Common myeloid progenitor, CD34-positive (primary cell): Measurements from ENCODE around the gene PLD2.
"Not testable (repeated sequence)": the region's sequence is repeated elsewhere in the genome, so short reads cannot be mapped to it uniquely, and the experiment has no call there.

Experiments
- CTCF ChIA-PET: fragments of 350-600 bp; sonication (Branson Sonifier 250); formaldehyde crosslinking; loops from one replicate; lab custom pipeline; 2021; ENCODE audit warnings: antibody characterized with exemption; lab: Charles Lee
- POLR2A ChIA-PET: fragments of 350-600 bp; sonication (Branson Sonifier 250); formaldehyde crosslinking; loops from one replicate; lab custom pipeline; 2021; ENCODE audit warnings: antibody characterized with exemption; lab: Charles Lee
- DNase-seq, 3 donors: peaks; one replicate each; pipeline versions ENCODE4 v3.0.0 to v3.0.0-alpha.2; 2013
- H3K27ac ChIP-seq, 2 experiments: 1 replicate in 1 of 2; 2 replicates in 1 of 2; pipeline ENCODE4 v1.7.0; 2013; ENCODE audit warnings: inconsistent platforms in 2 of 2, low read length in 2 of 2, mild to moderate bottlenecking in 2 of 2, low read depth in 1 of 2, moderate library complexity in 1 of 2; ENCODE audit not compliant: severe bottlenecking in 2 of 2, insufficient read depth in 1 of 2, poor library complexity in 1 of 2
- H3K27me3 ChIP-seq, 5 experiments: replicated peaks in 2 of 5; 1 replicate in 3 of 5; 2 replicates in 2 of 5; pipeline versions ENCODE4 v1.6.1 to v1.7.0; 2013; ENCODE audit warnings: low read length in 4 of 5, mild to moderate bottlenecking in 2 of 5, moderate library complexity in 2 of 5, inconsistent platforms in 1 of 5; ENCODE audit not compliant: insufficient read depth in 5 of 5, control insufficient read depth in 4 of 5
- H3K36me3 ChIP-seq, 4 experiments: 1 replicate in 2 of 4; 2 replicates in 2 of 4; pipeline versions ENCODE4 v1.6.1 to v1.7.0; 2013; ENCODE audit warnings: low read length in 3 of 4, control low read depth in 1 of 4, mild to moderate bottlenecking in 1 of 4; ENCODE audit not compliant: control insufficient read depth in 4 of 4, insufficient read depth in 4 of 4
- H3K4me1 ChIP-seq, 4 experiments: 1 replicate in 3 of 4; 2 replicates in 1 of 4; pipeline versions ENCODE4 v1.6.1 to v1.7.1; 2013; ENCODE audit warnings: low read length in 3 of 4, mild to moderate bottlenecking in 3 of 4, control low read depth in 1 of 4, inconsistent platforms in 1 of 4, moderate library complexity in 1 of 4; ENCODE audit not compliant: control insufficient read depth in 4 of 4, insufficient read depth in 4 of 4; ENCODE audit errors: control extremely low read depth in 1 of 4
- H3K4me3 ChIP-seq, 7 experiments: 1 replicate in 4 of 7; 2 replicates in 3 of 7; pipeline versions ENCODE4 v1.5.1 to v1.7.0; 2013; ENCODE audit warnings: mild to moderate bottlenecking in 7 of 7, low read length in 6 of 7, moderate library complexity in 6 of 7, inconsistent platforms in 2 of 7, low read depth in 2 of 7, control low read depth in 1 of 7; ENCODE audit not compliant: insufficient read depth in 4 of 7, control insufficient read depth in 1 of 7; ENCODE audit errors: extremely low read depth in 1 of 7
- H3K9me3 ChIP-seq, 5 experiments: 1 replicate in 4 of 5; 2 replicates in 1 of 5; pipeline versions ENCODE4 v1.6.1 to v1.7.1; 2013; ENCODE audit warnings: low read length in 4 of 5, mild to moderate bottlenecking in 2 of 5, inconsistent platforms in 1 of 5, low read depth in 1 of 5, moderate library complexity in 1 of 5; ENCODE audit not compliant: control insufficient read depth in 4 of 5, insufficient read depth in 2 of 5; ENCODE audit errors: control extremely low read depth in 1 of 5
- WGBS: methylation state at CpG from one replicate; pipeline ENCODE4 v1.1.5; 2013; ENCODE audit not compliant: insufficient coverage; 5-methylcytosine and 5-hydroxymethylcytosine counted together

Gene PLD2

GRCh38 chr17:4854111-4854681 lies 47.2 kb downstream of the PLD2 start:
- peaks cover 0 to 6% (median 2%) of the 10 kb centered on the region in 5 experiments for H3K27me3 ChIP-seq
- WGBS, result 98% methylated on average over 4 of the region's 5 CpGs
- POLR2A ChIA-PET, result no interaction called here
- DNase-seq, result no peak
- CTCF ChIA-PET, result no interaction called here
- no peak overlapping the region for H3K27ac ChIP-seq
- no peaks in the 10 kb centered on the region for H3K36me3 ChIP-seq
- H3K4me1 ChIP-seq, result peaks cover 0 to 23% (median 7%) of the 10 kb centered on the region in 4 experiments
- H3K4me3 ChIP-seq, result no peak overlapping the region
- no peaks in the 10 kb centered on the region for H3K9me3 ChIP-seq

GRCh38 chr17:4856271-4856936 lies 49.5 kb downstream of the PLD2 start:
- Histone ChIP-seq H3K27ac (no peak overlapping the region), H3K36me3 (peaks cover 0 to 11% (median 6%) of the 10 kb centered on the region in 4 experiments), H3K27me3 (no peaks in the 10 kb centered on the region), H3K4me3 (no peak overlapping the region), H3K9me3 (no peaks in the 10 kb centered on the region), H3K4me1 (peaks cover 0 to 16% (median 4%) of the 10 kb centered on the region in 4 experiments)
- ChIA-PET POLR2A (interaction anchor here (0.6 kb wide), 2 partner anchors 160 to 272 kb away, joined by 3 to 4 read pairs; partner anchors contain the start of gene SMTNL2), CTCF (no interaction called here)
- WGBS, result 97% methylated on average over 14 of the region's 17 CpGs
- DNase-seq, result no peak

DNA sequence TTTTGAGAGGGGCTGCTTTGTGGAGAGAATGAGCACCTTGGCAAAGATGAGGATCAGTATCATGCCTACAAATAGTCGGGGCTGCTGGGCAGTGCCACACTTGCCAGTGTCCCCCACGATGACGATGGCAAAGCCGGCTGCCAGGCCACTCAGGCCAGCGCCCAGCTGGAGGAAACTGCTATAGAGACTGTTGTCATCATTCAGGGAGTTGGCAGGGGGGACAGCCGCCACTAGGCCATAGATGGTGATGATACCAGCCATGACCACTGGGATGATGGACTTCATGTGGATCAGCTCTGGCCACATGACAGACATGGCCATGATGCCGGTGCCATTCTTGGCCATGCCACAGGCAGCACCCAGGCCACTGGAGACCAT lies 50.0 kb downstream of the PLD2 start:
- Histone ChIP-seq H3K27me3 (no peaks in the 10 kb centered on the region), H3K4me1 (peaks cover 0 to 13% (median 3%) of the 10 kb centered on the region in 4 experiments), H3K9me3 (no peaks in the 10 kb centered on the region), H3K36me3 (peaks cover 0 to 12% (median 6%) of the 10 kb centered on the region in 4 experiments), H3K27ac (no peak overlapping the region), H3K4me3 (no peak overlapping the region)
- no peak for DNase-seq
- ChIA-PET CTCF (interaction anchor here (1.6 kb wide), 1 partner anchor 10 kb away, joined by 13 read pairs; no protein-coding TSS in a partner anchor), POLR2A (no interaction called here)
- 100% methylated on average over 7 of the region's 7 CpGs for WGBS

DNA sequence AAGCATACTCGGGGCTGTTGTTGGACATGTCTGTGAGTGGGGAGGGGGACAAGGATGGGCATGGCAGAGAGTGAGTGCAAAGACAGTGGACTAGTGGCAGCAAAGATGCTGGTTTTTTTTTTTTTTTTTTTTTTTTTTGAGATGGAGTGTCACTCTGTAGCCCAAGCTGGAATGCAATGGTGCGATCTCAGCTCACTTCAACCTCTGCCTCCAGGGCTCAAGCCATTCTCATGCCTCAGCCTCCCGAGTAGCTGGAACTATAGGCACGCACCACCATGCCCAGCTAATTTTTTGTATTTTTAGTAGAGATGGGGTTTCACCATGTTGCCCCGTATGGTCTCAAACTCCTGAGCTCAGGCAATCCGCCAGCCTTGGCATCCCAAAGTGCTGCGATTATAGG lies 50.4 kb downstream of the PLD2 start:
- H3K4me3 ChIP-seq, H3K27me3 ChIP-seq, POLR2A ChIA-PET, H3K27ac ChIP-seq, H3K9me3 ChIP-seq, DNase-seq: not testable (repeated sequence)
- 97% methylated on average over 5 of the region's 7 CpGs for WGBS
- peaks cover 0 to 13% (median 3%) of the 10 kb centered on the region in 4 experiments for H3K4me1 ChIP-seq
- CTCF ChIA-PET, result interaction anchor here (1.2 to 1.9 kb wide), 3 partner anchors 10 to 24 kb away, joined by 5 to 13 read pairs (median 5); no protein-coding TSS in a partner anchor
- H3K36me3 ChIP-seq, result peaks cover 0 to 12% (median 6%) of the 10 kb centered on the region in 4 experiments

DNA sequence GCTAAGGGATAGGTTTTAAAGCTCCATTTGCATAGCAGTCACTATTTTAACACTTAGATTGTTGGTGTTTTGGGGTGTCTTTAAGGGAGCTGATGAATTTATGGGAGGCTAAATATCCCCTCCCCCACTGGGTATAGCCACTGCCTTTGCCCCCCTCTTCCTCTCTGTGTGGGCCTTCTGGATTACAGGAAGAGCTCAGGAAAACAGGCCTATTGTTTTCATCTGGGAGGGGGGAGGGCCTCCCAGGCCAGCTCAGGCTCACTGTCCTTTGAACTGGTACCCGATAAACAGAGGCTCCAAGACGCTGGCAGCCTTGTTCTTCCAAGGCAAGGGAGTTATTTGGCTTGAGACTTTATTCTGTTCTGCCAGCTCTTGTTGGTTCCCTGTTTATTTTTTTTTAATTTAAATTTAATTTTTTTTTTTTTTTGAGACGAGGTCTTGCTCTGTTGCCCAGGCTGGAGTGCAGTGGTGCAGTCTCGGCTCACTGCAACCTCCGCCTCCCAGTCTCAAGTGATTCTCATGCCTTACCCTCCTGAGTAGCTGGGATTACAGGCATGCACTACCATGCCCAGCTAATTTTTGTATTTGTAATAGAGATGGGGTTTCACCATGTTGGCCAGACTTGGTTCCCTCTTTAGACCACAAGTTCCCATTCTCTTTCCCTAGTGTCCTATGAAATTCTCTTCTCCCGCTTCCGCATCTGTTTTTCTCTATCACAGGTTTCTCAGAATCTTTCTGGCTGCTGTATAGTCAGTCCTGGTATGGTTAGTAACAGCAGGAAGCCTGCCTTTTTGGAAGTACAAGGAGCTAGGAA lies 51.3 kb downstream of the PLD2 start:
- Histone ChIP-seq H3K4me1 (peaks cover 0 to 13% (median 3%) of the 10 kb centered on the region in 4 experiments), H3K9me3 (no peaks in the 10 kb centered on the region), H3K4me3 (no peak overlapping the region), H3K27me3 (no peaks in the 10 kb centered on the region), H3K27ac (no peak overlapping the region), H3K36me3 (peaks cover 0 to 12% (median 6%) of the 10 kb centered on the region in 4 experiments)
- CTCF ChIA-PET, result interaction anchor here (1.2 to 1.9 kb wide), 4 partner anchors 10 to 23 kb away, joined by 3 to 13 read pairs (median 5); no protein-coding TSS in a partner anchor
- DNase-seq, result no peak
- POLR2A ChIA-PET, result no interaction called here
- 88% methylated on average over 6 of the region's 7 CpGs for WGBS

- Histone ChIP-seq H3K27me3 (no peaks in the 10 kb centered on the region), H3K4me1 (peaks cover 0 to 12% (median 3%) of the 10 kb centered on the region in 4 experiments), H3K9me3 (no peaks in the 10 kb centered on the region), H3K36me3 (peaks cover 0 to 12% (median 6%) of the 10 kb centered on the region in 4 experiments), H3K27ac (no peak overlapping the region), H3K4me3 (no peak overlapping the region)
- ChIA-PET POLR2A (no interaction called here), CTCF (interaction anchor here (1.3 to 1.9 kb wide), 2 partner anchors 9 to 22 kb away, joined by 3 to 5 read pairs; no protein-coding TSS in a partner anchor)
- WGBS, result 22% methylated on average over 5 of the region's 5 CpGs
- DNase-seq, result no peak
Observed at GRCh38 chr17:4858882-4859260, 51.9 kb downstream of the PLD2 start.
